ENCODE measurements around the gene LINGO4. TPM values are rescaled to one million over a fixed set of nuclear protein-coding genes. Genes with fewer than 3 reads are reported as not detected.

The LINGO4 gene
- total RNA-seq, 2 experiments from 2014 or later, result not detected

- DNase-seq (no peak), ATAC-seq (no peak)
- POLR2A ChIA-PET, result interaction anchor here (1.1 to 1.2 kb wide), 2 partner anchors 8 to 29 kb away, joined by 5 read pairs; no protein-coding TSS in a partner anchor
- Mint-ChIP-seq H3K4me1 (ENCODE audit: low read depth) (no peaks in the 10 kb centered on the region), H3K9me3 (no peaks in the 10 kb centered on the region), H3K27me3 (no peaks in the 10 kb centered on the region), H3K36me3 (ENCODE audit: low read depth) (no peaks in the 10 kb centered on the region), H3K4me3 (no peak overlapping the region), H3K27ac (no peak overlapping the region)
- no peak for TF ChIP-seq CTCF (IDR thresholded peaks at IDR 0.05)
- intact Hi-C loops (cut with micrococcal nuclease), result no loop called here
- CTCF ChIA-PET, result interaction anchor here (0.7 kb wide), 1 partner anchor 427 kb away, joined by 3 read pairs; no protein-coding TSS in a partner anchor
Measured at GRCh38 chr1:151809290-151809984, 4.2 kb upstream of the LINGO4 start.

DNA sequence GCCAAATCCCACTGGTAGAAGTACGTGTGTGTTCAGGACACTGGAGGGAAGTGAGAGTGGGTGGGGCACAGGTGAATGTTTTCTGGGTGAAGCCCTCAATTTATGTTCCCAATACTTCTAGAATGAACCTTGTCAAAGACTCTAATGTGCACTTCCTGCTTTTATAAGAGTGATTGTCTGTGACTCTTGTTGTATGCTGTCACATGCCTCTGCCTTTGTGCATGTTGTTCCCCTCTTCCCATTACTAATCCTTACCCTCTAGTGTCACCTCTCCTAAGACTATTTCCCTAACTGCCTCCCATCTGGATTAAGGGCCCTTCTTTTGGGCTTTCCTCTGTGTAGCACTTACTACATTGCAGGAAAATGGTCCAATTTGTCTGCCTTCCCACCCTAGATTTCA lies 2.5 kb upstream of the LINGO4 start:
- Mint-ChIP-seq H3K27ac (no peak overlapping the region), H3K36me3 (ENCODE audit: low read depth) (no peaks in the 10 kb centered on the region), H3K4me3 (no peak overlapping the region), H3K9me3 (no peaks in the 10 kb centered on the region), H3K4me1 (ENCODE audit: low read depth) (no peaks in the 10 kb centered on the region), H3K27me3 (no peaks in the 10 kb centered on the region)
- CTCF ChIA-PET, result interaction anchor here (1.0 to 1.6 kb wide), 3 partner anchors 9 to 92 kb away, joined by 3 to 4 read pairs (median 3); no protein-coding TSS in a partner anchor
- intact Hi-C loops (cut with micrococcal nuclease), result no loop called here
- ATAC-seq, result no peak
- TF ChIP-seq CTCF (IDR thresholded peaks at IDR 0.05), result no peak
- no peak for DNase-seq
- POLR2A ChIA-PET, result interaction anchor here (1.0 to 1.2 kb wide), 2 partner anchors 10 to 18 kb away, joined by 4 to 5 read pairs; no protein-coding TSS in a partner anchor

DNA sequence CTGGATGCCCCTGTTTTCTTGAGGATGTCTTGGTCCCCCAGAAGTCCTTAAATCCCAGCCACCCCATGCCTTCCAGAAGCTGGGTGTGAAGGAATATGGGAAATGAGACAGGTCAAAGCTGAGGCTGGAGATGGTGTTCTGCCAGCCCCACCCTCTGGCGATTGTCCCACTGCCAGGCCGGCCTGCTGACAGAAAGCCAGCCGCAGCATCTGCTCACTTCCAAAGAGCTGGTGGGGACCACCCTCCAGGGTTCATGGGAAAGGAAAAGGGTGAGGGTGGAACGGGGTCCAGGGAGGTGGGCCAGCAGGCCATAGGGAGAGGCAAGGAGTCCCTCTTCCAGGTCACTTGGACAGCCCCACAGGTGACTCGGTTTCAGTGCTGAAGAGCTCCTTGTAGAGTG lies 1.9 kb upstream of the LINGO4 start:
- DNase-seq (no peak), ATAC-seq (no peak)
- ChIA-PET CTCF (interaction anchor here (0.9 to 1.6 kb wide), 4 partner anchors 9 to 76 kb away, joined by 3 to 4 read pairs (median 3); no protein-coding TSS in a partner anchor), POLR2A (interaction anchor here (1.2 kb wide), 1 partner anchor 18 kb away, joined by 3 read pairs; the partner anchor contains the start of gene TDRKH)
- intact Hi-C loops (cut with micrococcal nuclease), result no loop called here
- Mint-ChIP-seq H3K27me3 (no peaks in the 10 kb centered on the region), H3K4me1 (ENCODE audit: low read depth) (no peaks in the 10 kb centered on the region), H3K27ac (no peak overlapping the region), H3K9me3 (no peaks in the 10 kb centered on the region), H3K4me3 (no peak overlapping the region), H3K36me3 (ENCODE audit: low read depth) (no peaks in the 10 kb centered on the region)
- TF ChIP-seq CTCF (IDR thresholded peaks at IDR 0.05), result no peak

- H3K4me3 Mint-ChIP-seq, result no peak overlapping the region
- ChIA-PET POLR2A (interaction anchor here (1.2 kb wide), 1 partner anchor 17 kb away, joined by 3 read pairs; the partner anchor contains the start of gene TDRKH), CTCF (interaction anchor here (1.1 kb wide), 1 partner anchor 53 kb away, joined by 3 read pairs; no protein-coding TSS in a partner anchor)
- DNase-seq, result no peak
- H3K27ac Mint-ChIP-seq, result no peak overlapping the region
- no peaks in the 10 kb centered on the region for H3K9me3 Mint-ChIP-seq
- intact Hi-C loops (cut with micrococcal nuclease), result no loop called here
- no peak for ATAC-seq
- H3K27me3 Mint-ChIP-seq, result no peaks in the 10 kb centered on the region
- H3K4me1 Mint-ChIP-seq (ENCODE audit: low read depth), result no peaks in the 10 kb centered on the region
- H3K36me3 Mint-ChIP-seq (ENCODE audit: low read depth), result no peaks in the 10 kb centered on the region
- TF ChIP-seq CTCF (IDR thresholded peaks at IDR 0.05), result no peak
Measured at GRCh38 chr1:151806170-151806569, 951 bp upstream of the LINGO4 start.

- no peak overlapping the region for H3K27ac Mint-ChIP-seq
- H3K4me3 Mint-ChIP-seq, result no peak overlapping the region
- H3K36me3 Mint-ChIP-seq (ENCODE audit: low read depth), result no peaks in the 10 kb centered on the region
- no peaks in the 10 kb centered on the region for H3K9me3 Mint-ChIP-seq
- intact Hi-C loops (cut with micrococcal nuclease), result no loop called here
- no peak for DNase-seq
- ATAC-seq, result no peak
- CTCF ChIA-PET, result interaction anchor here (0.8 kb wide), 1 partner anchor 24 kb away, joined by 3 read pairs; no protein-coding TSS in a partner anchor
- POLR2A ChIA-PET, result interaction anchor here (1.3 kb wide), 1 partner anchor 16 kb away, joined by 4 read pairs; no protein-coding TSS in a partner anchor
- H3K4me1 Mint-ChIP-seq (ENCODE audit: low read depth), result peaks cover 10% of the 10 kb centered on the region
- no peak for TF ChIP-seq CTCF (IDR thresholded peaks at IDR 0.05)
- H3K27me3 Mint-ChIP-seq, result no peaks in the 10 kb centered on the region
Measured at GRCh38 chr1:151803915-151804314, 1.3 kb downstream of the LINGO4 start.

All from activated CD8-positive, alpha-beta T cell treated with anti-CD3 and anti-CD28 coated beads for 36 hours (primary cell).